Breast epithelium (tissue), 4 donors: ENCODE measurements around the gene EPHA4. TPM values are rescaled to one million over a fixed set of nuclear protein-coding genes. Genes with fewer than 3 reads are reported as not detected.

Experiments used
- DNase-seq, 2 donors: peaks; one replicate each; pipeline ENCODE4 v3.0.0-alpha.2; 2019; ENCODE audit warnings: low spot score in 2 of 2
- H3K27ac ChIP-seq, 2 donors: fragments of 200-600 bp; sonication (generic) in 1 of 2; one replicate each; pipeline ENCODE4 v1.5.1; 2016 to 2019; ENCODE audit warnings: mild to moderate bottlenecking in 1 of 2
- H3K27me3 ChIP-seq, 2 donors: fragments of 200-600 bp; sonication (generic) in 1 of 2; one replicate each; pipeline versions ENCODE4 v1.5.1 to v1.6.0; 2017 to 2019; ENCODE audit warnings: control low read depth in 1 of 2, mild to moderate bottlenecking in 1 of 2
- H3K36me3 ChIP-seq: fragments of 200-600 bp; one replicate; pipeline ENCODE4 v1.5.1; 2019
- H3K4me1 ChIP-seq, 2 donors: fragments of 200-600 bp; sonication (generic); one replicate each; pipeline ENCODE4 v1.5.1; 2016 to 2019; ENCODE audit warnings: control low read depth in 1 of 2
- H3K4me3 ChIP-seq, 3 donors: fragments of 200-600 bp; sonication (generic); 1 replicate in 2 of 3; 2 replicates in 1 of 3; pipeline ENCODE4 v1.5.1; 2016 to 2019; ENCODE audit warnings: mild to moderate bottlenecking in 3 of 3, moderate library complexity in 2 of 3
- H3K9me3 ChIP-seq, 2 donors: fragments of 200-600 bp; sonication (generic) in 1 of 2; one replicate each; pipeline ENCODE4 v1.5.1; 2016 to 2019; ENCODE audit warnings: control low read depth in 1 of 2
- CTCF ChIP-seq, 3 donors: fragments of 450-650 bp; IDR thresholded peaks; one replicate each; pipeline ENCODE4 v1.5.1; 2016 to 2017; ENCODE audit warnings: antibody characterized with exemption in 3 of 3, mild to moderate bottlenecking in 3 of 3, moderate library complexity in 3 of 3
- POLR2A ChIP-seq: fragments of 450-650 bp; IDR thresholded peaks from one replicate; pipeline ENCODE4 v1.6.1; 2016; ENCODE audit warnings: antibody characterized with exemption, mild to moderate bottlenecking, moderate library complexity
- POLR2AphosphoS5 ChIP-seq, 3 donors: sonication (generic); formaldehyde crosslinking; IDR thresholded peaks; one replicate each; pipeline ENCODE4 v1.6.1; 2017; ENCODE audit warnings: antibody characterized with exemption in 3 of 3
- intact Hi-C: fragments of 100-400 bp; cut with DNase I; formaldehyde crosslinking; loops from one replicate; pipeline ENCODE4 v1.15.1; 2023; ENCODE audit warnings: low total_unique reads
- total RNA-seq, 3 donors: library from RNA; depleted of rRNA; stranded (reverse); fragments of >200 nt; gene quantifications; one replicate each; pipeline ENCODE4 v1.1.0, GENCODE V29; 2016

EPHA4 gene
- total RNA-seq, 3 donors from 2014 or later: 12.8 to 44.2 (median 18.6) TPM

DNA sequence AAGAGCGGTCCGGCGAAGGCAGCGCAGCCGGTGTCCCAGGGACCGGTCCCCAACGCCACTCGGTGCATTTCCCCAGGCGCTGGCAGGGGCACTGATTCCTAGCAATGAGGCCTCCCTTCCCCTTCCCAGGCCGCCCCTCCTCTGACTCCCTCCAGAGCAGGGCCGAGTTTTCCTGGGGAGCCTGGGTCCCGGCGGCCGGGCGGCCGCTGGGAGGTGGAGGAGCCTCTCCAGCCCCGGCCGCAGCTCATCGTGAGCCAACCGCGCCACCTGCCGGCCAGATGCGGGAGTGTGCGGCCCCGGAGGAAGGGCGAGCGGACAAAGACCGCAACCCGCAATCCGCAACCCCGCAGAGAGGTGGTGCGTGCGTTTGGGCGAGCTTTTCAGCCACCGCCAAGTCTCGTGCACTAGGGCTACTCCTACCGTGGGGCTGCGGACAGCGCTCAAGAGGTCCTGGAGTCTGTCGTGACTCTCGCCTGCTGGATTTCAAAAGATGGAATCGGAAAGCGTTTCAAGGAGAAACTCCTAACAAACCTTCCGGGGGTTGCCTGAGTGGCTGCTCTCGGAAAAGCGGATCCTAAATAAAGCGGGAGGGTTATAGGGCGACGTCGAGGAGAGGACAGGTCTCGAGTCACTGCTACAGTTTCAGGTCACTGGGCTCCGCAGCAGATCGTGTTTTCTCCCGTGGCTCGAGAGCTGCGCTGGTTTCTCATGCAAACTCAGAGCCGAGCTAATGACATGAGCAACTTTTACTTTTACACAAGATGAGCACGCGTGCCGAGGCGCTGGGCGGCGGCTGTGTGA lies 1.5 kb upstream of the EPHA4 start:
- TF ChIP-seq CTCF (IDR thresholded peaks at IDR 0.05) (peak; percentile 96 to 97 (median 96)), POLR2AphosphoS5 (IDR thresholded peaks at IDR 0.05) (peak in 1 of 3 donors; percentile 11), POLR2A (no peak)
- peak; percentile 68 to 82 for DNase-seq
- Histone ChIP-seq H3K9me3 (no peaks in the 10 kb centered on the region), H3K27me3 (peaks cover 0 to 5% of the 10 kb centered on the region in 2 donors), H3K36me3 (no peaks in the 10 kb centered on the region), H3K4me1 (no peaks in the 10 kb centered on the region), H3K4me3 (peak overlapping the region; percentile 56 to 79 (median 74)), H3K27ac (peak overlapping the region; percentile 76 to 89)
- intact Hi-C loops: loop anchor here (10.0 kb wide), 1 partner anchor 889 kb away; no protein-coding TSS in a partner anchor

DNA sequence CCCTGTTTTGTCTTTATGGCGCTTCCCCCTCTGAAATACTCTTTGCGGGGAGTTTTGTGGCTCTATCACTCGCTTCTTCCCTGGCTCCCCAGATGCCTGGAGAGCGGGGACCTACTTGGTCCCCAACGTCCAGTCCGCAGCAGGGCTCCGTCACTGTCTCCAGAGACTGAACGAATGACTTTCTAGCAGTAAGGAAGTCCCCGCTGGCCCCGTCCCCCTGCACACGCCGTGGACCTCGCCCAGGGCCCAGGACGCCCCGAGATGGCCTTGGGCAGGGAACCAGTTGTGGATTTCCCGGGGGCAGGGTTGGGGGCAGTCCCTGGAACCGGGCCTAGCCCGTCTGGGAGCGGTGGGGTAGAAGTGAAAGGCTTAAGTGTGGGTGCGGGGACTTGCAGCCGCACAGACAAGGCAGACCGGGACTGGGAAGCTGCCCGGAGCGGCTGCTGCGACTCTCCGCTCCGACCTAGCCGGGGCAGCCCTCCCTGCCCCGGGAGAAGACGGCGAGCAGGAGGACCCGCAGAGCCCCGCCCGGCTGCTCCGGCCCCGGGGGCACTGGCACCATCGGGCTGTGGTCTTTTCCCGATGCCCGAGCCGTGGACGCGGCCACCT lies 821 bp upstream of the EPHA4 start:
- peak overlapping the region; percentile 56 to 79 (median 74) for H3K4me3 ChIP-seq
- peaks cover 0 to 5% of the 10 kb centered on the region in 2 donors for H3K27me3 ChIP-seq
- TF ChIP-seq CTCF (IDR thresholded peaks at IDR 0.05) (no peak), POLR2AphosphoS5 (IDR thresholded peaks at IDR 0.05) (no peak)
- peak in 1 of 2 donors; percentile 29 for DNase-seq
- intact Hi-C loops: loop anchor here (10.0 kb wide), 1 partner anchor 888 kb away; no protein-coding TSS in a partner anchor
- H3K27ac ChIP-seq: peak overlapping the region; percentile 76 to 89
- H3K36me3 ChIP-seq: no peaks in the 10 kb centered on the region
- no peaks in the 10 kb centered on the region for H3K9me3 ChIP-seq
- no peaks in the 10 kb centered on the region for H3K4me1 ChIP-seq

- Histone ChIP-seq H3K4me1 (no peaks in the 10 kb centered on the region), H3K27ac (peak overlapping the region; percentile 76 to 89), H3K4me3 (peak overlapping the region; percentile 56 to 79 (median 74)), H3K36me3 (no peaks in the 10 kb centered on the region), H3K9me3 (no peaks in the 10 kb centered on the region), H3K27me3 (peaks cover 0 to 5% of the 10 kb centered on the region in 2 donors)
- intact Hi-C loops: loop anchor here (10.0 kb wide), 1 partner anchor 887 kb away; no protein-coding TSS in a partner anchor
- no peak for TF ChIP-seq CTCF (IDR thresholded peaks at IDR 0.05)
- TF ChIP-seq POLR2A: no peak
- TF ChIP-seq POLR2AphosphoS5 (IDR thresholded peaks at IDR 0.05): no peak
- no peak for DNase-seq
Measured at GRCh38 chr2:221571551-221572218, 419 bp downstream of the EPHA4 start.

GRCh38 chr2:221571025-221571550 lies 1.0 kb downstream of the EPHA4 start:
- no peaks in the 10 kb centered on the region for H3K4me1 ChIP-seq
- DNase-seq: no peak
- intact Hi-C loops: loop anchor here (10.0 kb wide), 1 partner anchor 886 kb away; no protein-coding TSS in a partner anchor

More at GRCh38 chr2:221571025-221571550, 1.0 kb downstream of the EPHA4 start:
- Histone ChIP-seq H3K36me3 (no peaks in the 10 kb centered on the region), H3K9me3 (no peaks in the 10 kb centered on the region), H3K27ac (peak overlapping the region in 1 of 2 donors; percentile 76), H3K4me3 (peak overlapping the region; percentile 56 to 79 (median 74)), H3K27me3 (peaks cover 0 to 5% of the 10 kb centered on the region in 2 donors)
- TF ChIP-seq POLR2AphosphoS5 (IDR thresholded peaks at IDR 0.05) (no peak), CTCF (IDR thresholded peaks at IDR 0.05) (no peak), POLR2A (no peak)
